HCT116 (cell line): Measurements from ENCODE around the gene SUMO1. TPM values are rescaled to one million over a fixed set of nuclear protein-coding genes. Genes with fewer than 3 reads are reported as not detected.

Experiments used
- ATAC-seq: fragments of 200-7000 bp; cut with Tn5 transposase; 2 replicates; pipeline ENCODE4 v1.9.1; 2020; ENCODE audit warnings: mild to moderate bottlenecking, moderate library complexity
- BruUV-seq: library from RNA; stranded (reverse); fragments of 400-500 nt; replicated peaks from 2 replicates; lab custom pipeline; 2021; lab: Mats Ljungman, UMichigan
- CTCF ChIA-PET: fragments of 300-600 bp; sonication (Branson Sonifier 250); formaldehyde crosslinking; loops from one replicate; lab custom pipeline; 2021; ENCODE audit warnings: antibody characterized with exemption; lab: Charles Lee
- POLR2A ChIA-PET: fragments of 300-600, 350-600 bp; sonication (Branson Sonifier 250); formaldehyde crosslinking; loops from one replicate; lab custom pipeline; 2021; ENCODE audit warnings: antibody characterized with exemption; lab: Charles Lee
- RAD21 ChIA-PET, 2 experiments: fragments of 300-600 bp; sonication (Branson Sonifier 250); formaldehyde crosslinking; loops; one replicate each; lab custom pipeline; 2023; ENCODE audit warnings: low total read pairs in 2 of 2; ENCODE audit not compliant: uncharacterized antibody in 2 of 2, unreplicated experiment in 2 of 2, low non-redundant PET in 1 of 2; lab: Charles Lee
- DNase-seq: peaks from one replicate; pipeline ENCODE4 v3.0.0-alpha.2; 2010; ENCODE audit warnings: low read depth, low spot score
- H2AFZ ChIP-seq: fragments of 200-600 bp; shearing (Covaris generic), sonication (generic); 2 replicates; pipeline ENCODE4 v1.6.1; 2017; ENCODE audit warnings: low read depth, mixed run types, mixed read lengths, antibody characterized with exemption, low read length; ENCODE audit not compliant: poor library complexity, severe bottlenecking
- H3K27ac ChIP-seq: 2 replicates; pipeline ENCODE4 v1.5.1; 2012; ENCODE audit warnings: low read depth, low read length
- H3K27me3 ChIP-seq: fragments of 200-600 bp; sonication (generic); 2 replicates; pipeline ENCODE4 v1.6.1; 2016; ENCODE audit warnings: mixed run types, low read length, mixed read lengths; ENCODE audit not compliant: insufficient read depth
- H3K36me3 ChIP-seq, 2 experiments: fragments of 200-500 bp in 1 of 2; fragments of 200-600 bp in 1 of 2; sonication (Bioruptor generic) in 1 of 2; sonication (generic) in 1 of 2; 2 replicates each; pipeline versions ENCODE4 v1.5.1 to v1.6.1; 2014 to 2016; ENCODE audit warnings: low read length in 2 of 2, inconsistent platforms in 1 of 2, mixed read lengths in 1 of 2, mixed run types in 1 of 2; ENCODE audit not compliant: insufficient read depth in 2 of 2, control insufficient read depth in 1 of 2
- H3K4me1 ChIP-seq, 2 experiments: fragments of 200-600 bp in 1 of 2; sonication (generic) in 1 of 2; 2 replicates each; pipeline versions ENCODE4 v1.5.1 to v1.6.1; 2012 to 2017; ENCODE audit warnings: low read length in 2 of 2, inconsistent platforms in 1 of 2, mild to moderate bottlenecking in 1 of 2, mixed read lengths in 1 of 2, mixed run types in 1 of 2, moderate library complexity in 1 of 2; ENCODE audit not compliant: insufficient read depth in 2 of 2, control insufficient read depth in 1 of 2
- H3K4me2 ChIP-seq: fragments of 200-600 bp; sonication (generic); 2 replicates; pipeline ENCODE4 v1.6.1; 2017; ENCODE audit warnings: mixed run types, low read length, mixed read lengths
- H3K4me3 ChIP-seq, 2 experiments: fragments of 200-600 bp in 1 of 2; sonication (generic) in 1 of 2; replicated peaks in 1 of 2; 2 replicates each; pipeline ENCODE4 v1.5.1; 2011 to 2016; ENCODE audit warnings: low read length in 2 of 2, control low read depth in 1 of 2, low read depth in 1 of 2, mild to moderate bottlenecking in 1 of 2, mixed read lengths in 1 of 2, mixed run types in 1 of 2
- H3K79me2 ChIP-seq: fragments of 200-600 bp; sonication (generic); 2 replicates; pipeline ENCODE4 v1.6.1; 2017; ENCODE audit warnings: mild to moderate bottlenecking, mixed run types, low read length, moderate library complexity, mixed read lengths; ENCODE audit not compliant: insufficient read depth
- H3K9ac ChIP-seq: fragments of 200-600 bp; sonication (generic); 2 replicates; pipeline ENCODE4 v1.6.1; 2016; ENCODE audit warnings: low read length, mixed read lengths
- H3K9me2 ChIP-seq: fragments of 200-600 bp; sonication (generic), shearing (Covaris generic); 2 replicates; pipeline ENCODE4 v1.6.1; 2017; ENCODE audit warnings: mixed run types, mild to moderate bottlenecking, moderate library complexity; ENCODE audit not compliant: insufficient read depth
- H3K9me3 ChIP-seq, 2 experiments: fragments of 200-500 bp in 1 of 2; fragments of 200-600 bp in 1 of 2; sonication (Bioruptor generic) in 1 of 2; sonication (generic) in 1 of 2; 2 replicates each; pipeline ENCODE4 v1.6.1; 2014 to 2017; ENCODE audit warnings: low read length in 2 of 2, mixed read lengths in 2 of 2, inconsistent platforms in 1 of 2, low read depth in 1 of 2, mild to moderate bottlenecking in 1 of 2, mixed run types in 1 of 2, moderate library complexity in 1 of 2; ENCODE audit not compliant: control insufficient read depth in 1 of 2, insufficient read depth in 1 of 2
- H4K20me1 ChIP-seq: fragments of 200-600 bp; sonication (generic), shearing (Covaris generic); 2 replicates; pipeline ENCODE4 v1.6.1; 2017; ENCODE audit warnings: mixed run types, mild to moderate bottlenecking, moderate library complexity; ENCODE audit not compliant: insufficient read depth
- CBX3 ChIP-seq: IDR thresholded peaks from 2 replicates; pipeline ENCODE4 v1.6.1; 2012; ENCODE audit warnings: low read depth
- CEBPB ChIP-seq: IDR thresholded peaks from 2 replicates; pipeline ENCODE4 v1.6.1; 2012; ENCODE audit warnings: low read depth
- EGR1 ChIP-seq: IDR thresholded peaks from 2 replicates; pipeline ENCODE4 v1.6.1; 2012; ENCODE audit warnings: low read depth
- ELF1 ChIP-seq: IDR thresholded peaks from 2 replicates; pipeline ENCODE4 v1.6.1; 2012; ENCODE audit warnings: low read depth, borderline replicate concordance
- FOSL1 ChIP-seq: IDR thresholded peaks from 2 replicates; pipeline ENCODE4 v1.6.1; 2012; ENCODE audit warnings: low read depth
- POLR2AphosphoS5 ChIP-seq: IDR thresholded peaks from 2 replicates; pipeline ENCODE4 v1.6.1; 2011; ENCODE audit warnings: mild to moderate bottlenecking, low read depth, low read length, moderate library complexity
- SRF ChIP-seq: IDR thresholded peaks from 2 replicates; pipeline ENCODE4 v1.6.1; 2012; ENCODE audit warnings: low read depth
- YY1 ChIP-seq: IDR thresholded peaks from 2 replicates; pipeline ENCODE4 v1.6.1; 2011; ENCODE audit warnings: low read length, low read depth, moderate library complexity, mild to moderate bottlenecking; ENCODE audit not compliant: insufficient replicate concordance; ENCODE audit errors: extremely low read depth
- ZNF274 ChIP-seq: fragments of 200-500 bp; sonication (Bioruptor generic); IDR thresholded peaks from 2 replicates; pipeline ENCODE4 v1.6.1; 2014; ENCODE audit warnings: mild to moderate bottlenecking, low read depth, low read length, inconsistent platforms
- intact Hi-C: fragments of 100-400 bp; cut with micrococcal nuclease; formaldehyde crosslinking; loops from 2 replicates; pipeline ENCODE4 v1.10.0; 2022
- total RNA-seq: library from RNA; stranded (reverse); gene quantifications from one replicate; pipeline ENCODE4 v1.2.1, GENCODE V29; 2021; ENCODE audit not compliant: unreplicated experiment
- TF ChIP-seq, protein P1 (sequence below): IDR thresholded peaks from 2 replicates; pipeline ENCODE4 v1.6.1; 2011; ENCODE audit warnings: mild to moderate bottlenecking, low read length, moderate library complexity; ENCODE audit not compliant: insufficient replicate concordance; ENCODE audit errors: extremely low read depth
- TF ChIP-seq, protein P2 (sequence below): IDR thresholded peaks from 2 replicates; pipeline ENCODE4 v1.6.1; 2012
- TF ChIP-seq, protein P3 (sequence below), 3 experiments: fragments of 200-600 bp in 1 of 3; sonication (generic) in 1 of 3; IDR thresholded peaks in 2 of 3; conservative IDR thresholded peaks in 1 of 3; 2 replicates each; pipeline ENCODE4 v1.5.1; 2012 to 2017; ENCODE audit warnings: low read depth in 2 of 3, low read length in 2 of 3, antibody characterized with exemption in 1 of 3, borderline replicate concordance in 1 of 3, control low read depth in 1 of 3, mild to moderate bottlenecking in 1 of 3, mixed read lengths in 1 of 3, mixed run types in 1 of 3, moderate library complexity in 1 of 3; ENCODE audit not compliant: insufficient read depth in 1 of 3
- TF ChIP-seq, protein P4 (sequence below): IDR thresholded peaks from 2 replicates; pipeline ENCODE4 v1.6.1; 2012; ENCODE audit warnings: low read depth

Gene SUMO1
- total RNA-seq, 1 experiment from 2014 or later: 130 TPM

DNA sequence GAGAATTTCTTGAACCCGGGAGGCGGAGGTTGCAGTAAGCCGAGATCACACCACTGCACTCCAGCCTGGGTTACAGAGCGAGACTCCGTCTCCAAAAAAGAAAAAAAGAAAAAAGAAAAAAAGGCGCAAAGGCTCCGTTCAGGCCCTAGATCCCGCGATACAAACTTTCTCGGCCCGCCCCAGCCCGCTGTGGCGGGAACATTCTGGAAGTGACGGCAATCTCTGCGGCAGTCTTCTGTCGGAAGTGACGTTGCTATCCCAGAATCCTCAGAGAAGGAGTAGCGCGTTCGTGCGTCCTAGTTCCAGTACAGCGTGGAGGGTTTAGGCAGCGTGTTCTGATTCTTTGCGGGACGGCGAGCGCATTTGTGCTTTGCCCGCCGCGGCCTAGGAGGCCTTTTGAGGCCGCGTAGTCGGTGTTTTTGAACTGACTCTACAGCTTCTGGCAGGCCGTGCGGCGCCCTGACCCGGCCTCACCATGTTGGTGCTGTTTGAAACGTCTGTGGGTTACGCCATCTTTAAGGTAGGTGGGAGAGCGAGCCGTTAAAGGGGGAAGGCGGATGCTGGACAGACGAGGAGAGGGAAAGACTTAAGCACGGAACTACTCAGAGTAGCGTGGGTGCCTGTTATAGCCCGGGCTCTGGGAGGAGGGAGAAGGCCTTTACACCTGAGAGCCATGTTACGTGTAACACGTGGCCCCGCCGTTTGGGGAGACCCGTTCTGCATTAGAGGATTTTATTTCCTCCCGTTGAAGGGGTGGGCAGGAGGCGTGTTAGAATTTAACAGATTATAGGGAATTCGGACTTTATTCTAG, 27.3 kb upstream of the SUMO1 start, which contains the start of gene NOP58 (continued):
- TF ChIP-seq, protein P1, sequence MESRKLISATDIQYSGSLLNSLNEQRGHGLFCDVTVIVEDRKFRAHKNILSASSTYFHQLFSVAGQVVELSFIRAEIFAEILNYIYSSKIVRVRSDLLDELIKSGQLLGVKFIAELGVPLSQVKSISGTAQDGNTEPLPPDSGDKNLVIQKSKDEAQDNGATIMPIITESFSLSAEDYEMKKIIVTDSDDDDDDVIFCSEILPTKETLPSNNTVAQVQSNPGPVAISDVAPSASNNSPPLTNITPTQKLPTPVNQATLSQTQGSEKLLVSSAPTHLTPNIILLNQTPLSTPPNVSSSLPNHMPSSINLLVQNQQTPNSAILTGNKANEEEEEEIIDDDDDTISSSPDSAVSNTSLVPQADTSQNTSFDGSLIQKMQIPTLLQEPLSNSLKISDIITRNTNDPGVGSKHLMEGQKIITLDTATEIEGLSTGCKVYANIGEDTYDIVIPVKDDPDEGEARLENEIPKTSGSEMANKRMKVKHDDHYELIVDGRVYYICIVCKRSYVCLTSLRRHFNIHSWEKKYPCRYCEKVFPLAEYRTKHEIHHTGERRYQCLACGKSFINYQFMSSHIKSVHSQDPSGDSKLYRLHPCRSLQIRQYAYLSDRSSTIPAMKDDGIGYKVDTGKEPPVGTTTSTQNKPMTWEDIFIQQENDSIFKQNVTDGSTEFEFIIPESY: peak; percentile 93
- TF ChIP-seq CEBPB: no peak; the same call in 1 of the 2 replicates
- TF ChIP-seq SRF: no peak
- TF ChIP-seq POLR2AphosphoS5: peak; percentile 99
- TF ChIP-seq ELF1: no peak

DNA sequence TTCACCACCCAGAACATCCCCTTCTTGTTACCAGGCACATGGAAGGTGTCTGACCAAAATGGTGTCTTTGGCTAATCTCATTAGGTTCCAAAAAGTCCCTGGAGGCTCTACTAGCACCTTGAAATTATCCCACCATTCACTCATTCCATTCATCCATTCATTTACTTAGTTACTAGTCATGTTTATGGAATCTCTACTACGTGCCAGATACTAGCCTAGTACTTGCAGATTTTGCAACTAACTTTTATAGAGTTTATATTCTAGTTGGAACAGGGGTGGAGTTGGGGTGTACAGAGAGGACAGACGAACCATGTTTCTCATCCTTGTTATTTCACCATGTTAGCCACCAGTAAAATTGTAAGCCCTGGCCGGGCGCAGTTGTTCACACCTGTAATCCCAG, 23.1 kb upstream of the SUMO1 start:
- peaks cover 6 to 9% of the 10 kb centered on the region in 2 experiments for H3K4me1 ChIP-seq
- no peaks in the 10 kb centered on the region for H3K9me3 ChIP-seq
- POLR2A ChIA-PET: no interaction called here
- H3K36me3 ChIP-seq: peaks cover 0 to 3% of the 10 kb centered on the region in 2 experiments; a peak in 2 of 4 replicates
- no peak overlapping the region for H3K27ac ChIP-seq
- no peak overlapping the region for H3K4me2 ChIP-seq
- H3K79me2 ChIP-seq: peaks cover 13% of the 10 kb centered on the region
- no peak overlapping the region for H3K4me3 ChIP-seq
- H3K9ac ChIP-seq: no peak overlapping the region
- H3K27me3 ChIP-seq: no peaks in the 10 kb centered on the region
- no peaks in the 10 kb centered on the region for H3K9me2 ChIP-seq
- ATAC-seq: no peak
- RAD21 ChIA-PET: no interaction called here
- intact Hi-C loops: no loop called here
- CTCF ChIA-PET: no interaction called here
- BruUV-seq: no TSS peak
- H2AFZ ChIP-seq: no peak overlapping the region
- H4K20me1 ChIP-seq: peaks cover 2% of the 10 kb centered on the region; the same call in 1 of the 2 replicates
- no peak for DNase-seq
- TF ChIP-seq, protein P1: no peak
- TF ChIP-seq FOSL1: no peak
- TF ChIP-seq CBX3: no peak
- no peak for TF ChIP-seq ZNF274
- TF ChIP-seq, protein P2, sequence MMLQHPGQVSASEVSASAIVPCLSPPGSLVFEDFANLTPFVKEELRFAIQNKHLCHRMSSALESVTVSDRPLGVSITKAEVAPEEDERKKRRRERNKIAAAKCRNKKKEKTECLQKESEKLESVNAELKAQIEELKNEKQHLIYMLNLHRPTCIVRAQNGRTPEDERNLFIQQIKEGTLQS: no peak
- TF ChIP-seq, protein P3, sequence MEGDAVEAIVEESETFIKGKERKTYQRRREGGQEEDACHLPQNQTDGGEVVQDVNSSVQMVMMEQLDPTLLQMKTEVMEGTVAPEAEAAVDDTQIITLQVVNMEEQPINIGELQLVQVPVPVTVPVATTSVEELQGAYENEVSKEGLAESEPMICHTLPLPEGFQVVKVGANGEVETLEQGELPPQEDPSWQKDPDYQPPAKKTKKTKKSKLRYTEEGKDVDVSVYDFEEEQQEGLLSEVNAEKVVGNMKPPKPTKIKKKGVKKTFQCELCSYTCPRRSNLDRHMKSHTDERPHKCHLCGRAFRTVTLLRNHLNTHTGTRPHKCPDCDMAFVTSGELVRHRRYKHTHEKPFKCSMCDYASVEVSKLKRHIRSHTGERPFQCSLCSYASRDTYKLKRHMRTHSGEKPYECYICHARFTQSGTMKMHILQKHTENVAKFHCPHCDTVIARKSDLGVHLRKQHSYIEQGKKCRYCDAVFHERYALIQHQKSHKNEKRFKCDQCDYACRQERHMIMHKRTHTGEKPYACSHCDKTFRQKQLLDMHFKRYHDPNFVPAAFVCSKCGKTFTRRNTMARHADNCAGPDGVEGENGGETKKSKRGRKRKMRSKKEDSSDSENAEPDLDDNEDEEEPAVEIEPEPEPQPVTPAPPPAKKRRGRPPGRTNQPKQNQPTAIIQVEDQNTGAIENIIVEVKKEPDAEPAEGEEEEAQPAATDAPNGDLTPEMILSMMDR (IDR thresholded peaks at IDR 0.05 in 2 of 3, conservative IDR thresholded peaks at IDR 0.05 in 1 of 3; ENCODE audit: borderline replicate concordance in 1 of 3, insufficient read depth in 1 of 3, low read depth in 2 of 3, low read length in 2 of 3): no peak
- TF ChIP-seq EGR1: no peak
- TF ChIP-seq, protein P4, sequence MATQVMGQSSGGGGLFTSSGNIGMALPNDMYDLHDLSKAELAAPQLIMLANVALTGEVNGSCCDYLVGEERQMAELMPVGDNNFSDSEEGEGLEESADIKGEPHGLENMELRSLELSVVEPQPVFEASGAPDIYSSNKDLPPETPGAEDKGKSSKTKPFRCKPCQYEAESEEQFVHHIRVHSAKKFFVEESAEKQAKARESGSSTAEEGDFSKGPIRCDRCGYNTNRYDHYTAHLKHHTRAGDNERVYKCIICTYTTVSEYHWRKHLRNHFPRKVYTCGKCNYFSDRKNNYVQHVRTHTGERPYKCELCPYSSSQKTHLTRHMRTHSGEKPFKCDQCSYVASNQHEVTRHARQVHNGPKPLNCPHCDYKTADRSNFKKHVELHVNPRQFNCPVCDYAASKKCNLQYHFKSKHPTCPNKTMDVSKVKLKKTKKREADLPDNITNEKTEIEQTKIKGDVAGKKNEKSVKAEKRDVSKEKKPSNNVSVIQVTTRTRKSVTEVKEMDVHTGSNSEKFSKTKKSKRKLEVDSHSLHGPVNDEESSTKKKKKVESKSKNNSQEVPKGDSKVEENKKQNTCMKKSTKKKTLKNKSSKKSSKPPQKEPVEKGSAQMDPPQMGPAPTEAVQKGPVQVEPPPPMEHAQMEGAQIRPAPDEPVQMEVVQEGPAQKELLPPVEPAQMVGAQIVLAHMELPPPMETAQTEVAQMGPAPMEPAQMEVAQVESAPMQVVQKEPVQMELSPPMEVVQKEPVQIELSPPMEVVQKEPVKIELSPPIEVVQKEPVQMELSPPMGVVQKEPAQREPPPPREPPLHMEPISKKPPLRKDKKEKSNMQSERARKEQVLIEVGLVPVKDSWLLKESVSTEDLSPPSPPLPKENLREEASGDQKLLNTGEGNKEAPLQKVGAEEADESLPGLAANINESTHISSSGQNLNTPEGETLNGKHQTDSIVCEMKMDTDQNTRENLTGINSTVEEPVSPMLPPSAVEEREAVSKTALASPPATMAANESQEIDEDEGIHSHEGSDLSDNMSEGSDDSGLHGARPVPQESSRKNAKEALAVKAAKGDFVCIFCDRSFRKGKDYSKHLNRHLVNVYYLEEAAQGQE: no peak
- TF ChIP-seq YY1: no peak
